ENCODE measurements around the gene NKX2-3. TPM values are rescaled to one million over a fixed set of nuclear protein-coding genes. Genes with fewer than 3 reads are reported as not detected.

NKX2-3 gene
- total RNA-seq, 2 experiments from 2014 or later, result not detected

DNA sequence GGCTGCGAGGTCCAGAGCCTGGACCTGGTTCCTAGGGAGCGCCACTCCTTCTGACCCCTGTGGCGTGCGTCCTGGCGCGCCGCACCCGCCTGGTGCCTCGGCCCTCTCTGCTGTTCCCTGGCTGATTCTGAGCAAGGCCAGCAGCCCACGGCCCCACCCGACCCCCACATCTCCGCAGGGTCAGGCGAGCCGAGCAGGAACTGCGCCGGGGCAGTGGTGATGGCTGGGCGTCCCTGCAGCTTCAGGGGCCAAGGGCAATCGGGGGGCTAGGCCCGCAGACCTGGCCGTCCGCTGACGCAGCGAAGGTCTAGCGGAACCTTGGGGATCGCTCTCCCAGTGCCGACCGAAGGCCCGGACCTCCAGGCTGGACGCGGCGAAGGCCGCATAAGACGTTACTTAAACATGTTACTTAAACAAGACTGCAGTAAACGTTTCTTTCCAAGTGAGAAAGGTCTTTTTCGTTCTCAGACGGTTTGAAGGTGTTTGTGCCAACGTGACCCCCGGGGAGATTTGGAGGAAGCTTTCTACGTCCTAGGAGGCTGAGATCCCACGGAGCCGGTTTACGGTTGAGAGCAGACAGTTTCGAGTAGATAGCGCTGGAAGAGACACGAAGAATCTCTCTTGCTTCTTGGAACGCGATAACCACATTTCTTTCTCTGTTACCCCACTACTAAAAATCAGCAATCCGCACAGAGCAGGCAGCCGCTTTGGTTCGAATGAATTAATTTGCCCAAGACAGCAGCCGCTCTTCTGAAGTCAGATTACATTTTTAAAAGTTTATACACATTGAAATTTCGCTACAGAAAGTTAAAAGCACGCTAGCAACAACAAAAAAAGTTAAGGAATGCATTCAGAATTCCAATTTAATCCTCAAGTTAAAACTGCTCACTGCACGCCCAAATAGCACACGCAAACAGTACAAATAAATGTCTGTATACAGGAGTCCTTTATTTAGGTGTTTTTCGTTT is 4.9 kb upstream of the NKX2-3 start:
- ATAC-seq (ENCODE audit: poor library complexity) (no peak), DNase-seq (no peak)
- peaks cover 68 to 90% of the 10 kb centered on the region in 2 experiments for H3K27me3 ChIP-seq (ENCODE audit: control insufficient read depth in 1 of 2, insufficient read depth in 2 of 2, low read length in 2 of 2)
- H3K9me3 ChIP-seq (ENCODE audit: control insufficient read depth in 1 of 2, insufficient read depth in 1 of 2, low read length in 2 of 2), result peaks cover 0 to 37% of the 10 kb centered on the region in 2 experiments
- CTCF ChIA-PET, result no interaction called here
- Mint-ChIP-seq H3K4me3 (no peak overlapping the region), H3K27me3 (peaks cover 95% of the 10 kb centered on the region), H3K27ac (no peak overlapping the region), H3K9me3 (no peaks in the 10 kb centered on the region), H3K4me1 (ENCODE audit: low read depth) (peaks cover 43% of the 10 kb centered on the region), H3K36me3 (ENCODE audit: low read depth) (no peaks in the 10 kb centered on the region)
- intact Hi-C loops (cut with DNase I, micrococcal nuclease), result no loop called here
- no peak for TF ChIP-seq CTCF (IDR thresholded peaks at IDR 0.05)
- no peak overlapping the region for H3K27ac ChIP-seq (ENCODE audit: low read depth in 1 of 2, low read length in 2 of 2)
- POLR2A ChIA-PET, result no interaction called here
- no peaks in the 10 kb centered on the region for H3K36me3 ChIP-seq (ENCODE audit: insufficient read depth, low read length)
- no peak overlapping the region for H3K4me3 ChIP-seq (ENCODE audit: low read length)
- peaks cover 14% of the 10 kb centered on the region for H3K4me1 ChIP-seq (ENCODE audit: insufficient read depth, low read length)

DNA sequence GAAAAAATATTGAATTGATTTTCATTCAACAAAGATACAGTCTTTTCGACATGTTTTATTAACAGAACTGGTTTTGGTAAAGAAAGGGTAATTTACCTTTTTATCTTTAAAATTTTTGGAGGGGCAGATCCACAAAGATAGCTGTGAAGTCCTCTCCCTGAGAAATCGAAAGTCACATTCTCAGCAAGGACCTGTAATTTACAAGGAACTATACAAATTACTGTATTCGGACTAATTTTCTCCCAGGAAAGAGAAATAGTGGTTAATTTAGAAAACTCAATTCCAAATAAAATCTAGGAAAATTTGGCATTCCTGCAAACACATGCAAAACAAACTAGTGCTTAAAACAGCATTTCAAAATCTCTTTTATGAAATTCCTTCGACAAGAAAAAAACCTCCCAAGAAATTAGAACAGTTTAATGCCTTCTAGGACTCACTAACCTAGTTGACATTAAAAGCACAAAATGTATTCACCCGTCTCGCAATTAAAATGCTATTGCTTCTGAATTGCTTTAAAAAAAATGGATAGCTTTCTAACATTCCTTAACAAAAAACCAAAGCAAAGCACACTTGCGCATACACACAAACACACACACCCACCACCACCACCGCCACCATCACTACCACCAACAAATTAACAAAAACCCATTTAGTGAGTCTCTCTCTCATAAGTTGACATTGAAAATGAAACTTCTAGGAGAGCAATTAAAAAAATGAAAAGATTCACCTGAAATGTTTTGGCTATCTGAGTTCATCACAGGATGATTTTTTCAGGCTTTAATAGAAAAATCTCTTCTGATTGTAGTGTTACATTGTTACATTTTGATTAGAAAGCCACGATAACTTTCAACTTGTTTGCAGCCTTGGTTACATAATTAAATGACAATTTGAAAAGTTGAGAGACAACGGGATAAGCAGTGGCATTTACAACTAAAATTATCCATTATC is 4.0 kb upstream of the NKX2-3 start:
- no peak overlapping the region for H3K4me3 Mint-ChIP-seq
- Histone ChIP-seq H3K27ac (ENCODE audit: low read depth in 1 of 2, low read length in 2 of 2) (no peak overlapping the region), H3K4me3 (ENCODE audit: low read length) (no peak overlapping the region), H3K4me1 (ENCODE audit: insufficient read depth, low read length) (peaks cover 16% of the 10 kb centered on the region), H3K36me3 (ENCODE audit: insufficient read depth, low read length) (no peaks in the 10 kb centered on the region), H3K9me3 (ENCODE audit: control insufficient read depth in 1 of 2, insufficient read depth in 1 of 2, low read length in 2 of 2) (peaks cover 0 to 43% of the 10 kb centered on the region in 2 experiments), H3K27me3 (ENCODE audit: control insufficient read depth in 1 of 2, insufficient read depth in 2 of 2, low read length in 2 of 2) (peaks cover 71 to 91% of the 10 kb centered on the region in 2 experiments)
- ChIA-PET POLR2A (no interaction called here), CTCF (no interaction called here)
- intact Hi-C loops (cut with DNase I, micrococcal nuclease), result no loop called here
- H3K4me1 Mint-ChIP-seq (ENCODE audit: low read depth), result peaks cover 48% of the 10 kb centered on the region
- no peak for DNase-seq
- no peaks in the 10 kb centered on the region for H3K36me3 Mint-ChIP-seq (ENCODE audit: low read depth)
- H3K27me3 Mint-ChIP-seq, result peaks cover 96% of the 10 kb centered on the region
- ATAC-seq (ENCODE audit: poor library complexity), result no peak
- H3K27ac Mint-ChIP-seq, result no peak overlapping the region
- TF ChIP-seq CTCF (IDR thresholded peaks at IDR 0.05), result no peak
- no peaks in the 10 kb centered on the region for H3K9me3 Mint-ChIP-seq

- Mint-ChIP-seq H3K36me3 (ENCODE audit: low read depth) (no peaks in the 10 kb centered on the region), H3K4me3 (no peak overlapping the region), H3K4me1 (ENCODE audit: low read depth) (peaks cover 55% of the 10 kb centered on the region), H3K9me3 (no peaks in the 10 kb centered on the region), H3K27ac (no peak overlapping the region), H3K27me3 (peaks cover 96% of the 10 kb centered on the region)
- Histone ChIP-seq H3K4me1 (ENCODE audit: insufficient read depth, low read length) (peaks cover 17% of the 10 kb centered on the region), H3K36me3 (ENCODE audit: insufficient read depth, low read length) (no peaks in the 10 kb centered on the region), H3K27ac (ENCODE audit: low read depth in 1 of 2, low read length in 2 of 2) (no peak overlapping the region), H3K9me3 (ENCODE audit: control insufficient read depth in 1 of 2, insufficient read depth in 1 of 2, low read length in 2 of 2) (peaks cover 0 to 47% of the 10 kb centered on the region in 2 experiments), H3K4me3 (ENCODE audit: low read length) (no peak overlapping the region), H3K27me3 (ENCODE audit: control insufficient read depth in 1 of 2, insufficient read depth in 2 of 2, low read length in 2 of 2) (peaks cover 76 to 91% of the 10 kb centered on the region in 2 experiments)
- ChIA-PET CTCF (no interaction called here), POLR2A (no interaction called here)
- intact Hi-C loops (cut with DNase I, micrococcal nuclease), result no loop called here
- ATAC-seq (ENCODE audit: poor library complexity) (no peak), DNase-seq (no peak)
- no peak for TF ChIP-seq CTCF (IDR thresholded peaks at IDR 0.05)
Observed at GRCh38 chr10:99529591-99530107, 3.1 kb upstream of the NKX2-3 start.

Data from CD4-positive, alpha-beta T cell (primary cell).